H1 (cell line): Measurements from ENCODE around the gene KRTAP1-5. TPM values are rescaled to one million over a fixed set of nuclear protein-coding genes. Genes with fewer than 3 reads are reported as not detected.

ENCODE experiments used
- CTCF ChIA-PET: fragments of 300-600 bp; sonication (Branson Sonifier 250); formaldehyde crosslinking; loops from one replicate; lab custom pipeline; 2021; ENCODE audit not compliant: partially characterized antibody; lab: Charles Lee
- POLR2A ChIA-PET: fragments of 300-600 bp; sonication (Branson Sonifier 250); formaldehyde crosslinking; loops from one replicate; lab custom pipeline; 2021; ENCODE audit warnings: inconsistent platforms; ENCODE audit not compliant: partially characterized antibody; lab: Charles Lee
- DNase-seq, 2 experiments: peaks; one replicate each; pipeline versions ENCODE4 v3.0.0 to v3.0.0-alpha.2; 2010 to 2022; ENCODE audit warnings: low spot score in 2 of 2, low read depth in 1 of 2, mixed read lengths in 1 of 2
- FAIRE-seq: peaks from 2 replicates; lab custom pipeline; 2011; peaks lifted over from hg19 to GRCh38; lab: Jason Lieb, UNC
- H2AFZ ChIP-seq: 2 replicates; pipeline ENCODE4 v1.8.1; 2012; ENCODE audit warnings: low read length, inconsistent platforms
- H2AK5ac ChIP-seq: 2 replicates; pipeline ENCODE4 v1.6.1; 2013; ENCODE audit warnings: low read depth, low read length
- H2BK120ac ChIP-seq: replicated peaks from 2 replicates; pipeline ENCODE3; 2013; ENCODE audit warnings: low read depth, low read length, inconsistent platforms
- H2BK12ac ChIP-seq: 2 replicates; pipeline ENCODE4 v1.6.1; 2013; ENCODE audit warnings: low read depth, low read length
- H2BK15ac ChIP-seq: 2 replicates; pipeline ENCODE4 v1.6.1; 2013; ENCODE audit warnings: low read length
- H2BK20ac ChIP-seq: 2 replicates; pipeline ENCODE4 v1.6.1; 2013; ENCODE audit warnings: low read length
- H2BK5ac ChIP-seq: 2 replicates; pipeline ENCODE4 v1.6.1; 2013; ENCODE audit warnings: low read depth, low read length
- H3K14ac ChIP-seq: 2 replicates; pipeline ENCODE4 v1.6.1; 2013; ENCODE audit warnings: inconsistent platforms; ENCODE audit not compliant: insufficient read length
- H3K18ac ChIP-seq: 2 replicates; pipeline ENCODE4 v1.6.1; 2013; ENCODE audit warnings: low read length; ENCODE audit errors: extremely low read depth
- H3K23ac ChIP-seq: 2 replicates; pipeline ENCODE4 v1.6.1; 2013; ENCODE audit warnings: inconsistent platforms; ENCODE audit not compliant: insufficient read length
- H3K23me2 ChIP-seq: 2 replicates; pipeline ENCODE4 v1.6.1; 2013; ENCODE audit warnings: low read depth, low read length
- H3K27ac ChIP-seq: 2 replicates; pipeline ENCODE4 v1.6.1; 2011; ENCODE audit warnings: low read depth, low read length, inconsistent platforms
- H3K27me3 ChIP-seq, 4 experiments: replicated peaks in 1 of 4; 1 replicate in 1 of 4; 2 replicates in 3 of 4; pipeline versions ENCODE4 v1.6.1 to v1.8.1; 2011 to 2013; ENCODE audit warnings: low read length in 3 of 4, mild to moderate bottlenecking in 3 of 4, inconsistent platforms in 2 of 4, mixed read lengths in 2 of 4, moderate library complexity in 1 of 4; ENCODE audit not compliant: control insufficient read depth in 3 of 4, insufficient read depth in 3 of 4; ENCODE audit errors: extremely low read depth in 1 of 4
- H3K36me3 ChIP-seq, 4 experiments: 2 replicates each; pipeline versions ENCODE4 v1.6.1 to v1.8.1; 2011 to 2013; ENCODE audit warnings: mild to moderate bottlenecking in 4 of 4, low read length in 3 of 4, moderate library complexity in 2 of 4, control low read depth in 1 of 4, inconsistent platforms in 1 of 4; ENCODE audit not compliant: insufficient read depth in 4 of 4, control insufficient read depth in 2 of 4
- H3K4ac ChIP-seq: replicated peaks from 2 replicates; pipeline ENCODE3; 2013; ENCODE audit warnings: low read length, low read depth, mixed read lengths, inconsistent platforms; ENCODE audit not compliant: insufficient read length
- H3K4me1 ChIP-seq, 4 experiments: replicated peaks in 1 of 4; 1 replicate in 1 of 4; 2 replicates in 3 of 4; pipeline versions ENCODE4 v1.6.1 to v1.8.1; 2011 to 2013; ENCODE audit warnings: low read length in 3 of 4, inconsistent platforms in 2 of 4, mixed read lengths in 1 of 4; ENCODE audit not compliant: insufficient read depth in 4 of 4, control insufficient read depth in 3 of 4
- H3K4me2 ChIP-seq, 2 experiments: 2 replicates each; pipeline versions ENCODE4 v1.6.1 to v1.8.1; 2011 to 2013; ENCODE audit warnings: low read depth in 2 of 2, low read length in 2 of 2, control low read depth in 1 of 2, inconsistent platforms in 1 of 2, mild to moderate bottlenecking in 1 of 2; ENCODE audit not compliant: insufficient read depth in 1 of 2
- H3K4me3 ChIP-seq, 4 experiments: fragments of 200-600, 300-600 bp in 1 of 4; sonication (generic), shearing (Covaris generic), sonication (Bioruptor Twin) in 1 of 4; 2 replicates each; pipeline versions ENCODE4 v1.5.1 to v1.8.1; 2011 to 2016; ENCODE audit warnings: low read length in 4 of 4, low read depth in 3 of 4, control low read depth in 2 of 4, inconsistent platforms in 2 of 4, mild to moderate bottlenecking in 2 of 4, mixed read lengths in 1 of 4, moderate library complexity in 1 of 4; ENCODE audit not compliant: insufficient read depth in 2 of 4; ENCODE audit errors: extremely low read depth in 1 of 4
- H3K56ac ChIP-seq: replicated peaks from 2 replicates; pipeline ENCODE3; 2013; ENCODE audit warnings: low read depth, mild to moderate bottlenecking, mixed read lengths, low read length, inconsistent platforms; ENCODE audit not compliant: insufficient read length
- H3K79me1 ChIP-seq: 2 replicates; pipeline ENCODE4 v1.6.1; 2013; ENCODE audit warnings: low read depth, low read length, control low read depth
- H3K79me2 ChIP-seq, 2 experiments: 2 replicates each; pipeline versions ENCODE4 v1.6.1 to v1.8.1; 2012 to 2013; ENCODE audit warnings: low read length in 2 of 2, mild to moderate bottlenecking in 2 of 2, inconsistent platforms in 1 of 2; ENCODE audit not compliant: insufficient read depth in 2 of 2, control insufficient read depth in 1 of 2
- H3K9ac ChIP-seq, 4 experiments: replicated peaks in 1 of 4; 1 replicate in 1 of 4; 2 replicates in 3 of 4; pipeline versions ENCODE4 v1.6.1 to v1.8.1; 2011 to 2013; ENCODE audit warnings: low read depth in 3 of 4, low read length in 3 of 4, control low read depth in 2 of 4, mild to moderate bottlenecking in 2 of 4, moderate library complexity in 2 of 4, inconsistent platforms in 1 of 4; ENCODE audit errors: extremely low read depth in 1 of 4
- H3K9me3 ChIP-seq, 2 experiments: 2 replicates each; pipeline versions ENCODE4 v1.6.1 to v1.8.1; 2012 to 2013; ENCODE audit warnings: mild to moderate bottlenecking in 2 of 2, moderate library complexity in 2 of 2, control low read depth in 1 of 2, inconsistent platforms in 1 of 2, low read depth in 1 of 2, low read length in 1 of 2, mixed read lengths in 1 of 2; ENCODE audit not compliant: insufficient read depth in 2 of 2
- H4K20me1 ChIP-seq, 2 experiments: replicated peaks in 1 of 2; 2 replicates each; pipeline versions ENCODE3 to v1.8.1; 2011 to 2013; ENCODE audit warnings: inconsistent platforms in 2 of 2, low read length in 2 of 2, mild to moderate bottlenecking in 1 of 2; ENCODE audit not compliant: insufficient read depth in 2 of 2, control insufficient read depth in 1 of 2
- H4K5ac ChIP-seq: 2 replicates; pipeline ENCODE4 v1.6.1; 2013; ENCODE audit warnings: low read length, low read depth, mixed read lengths, inconsistent platforms; ENCODE audit not compliant: insufficient read length
- H4K8ac ChIP-seq: 2 replicates; pipeline ENCODE4 v1.8.0; 2013; ENCODE audit warnings: mild to moderate bottlenecking, moderate library complexity, low read length, inconsistent platforms; ENCODE audit not compliant: insufficient read depth; ENCODE audit errors: extremely low read depth
- H4K91ac ChIP-seq: replicated peaks from 2 replicates; pipeline ENCODE3; 2013; ENCODE audit warnings: low read length, mixed read lengths, inconsistent platforms; ENCODE audit not compliant: insufficient read length
- BCL11A ChIP-seq, 2 experiments: IDR thresholded peaks; one replicate each; pipeline ENCODE4 v1.6.1; 2011; ENCODE audit warnings: low read depth in 2 of 2, low read length in 2 of 2, mild to moderate bottlenecking in 2 of 2
- EGR1 ChIP-seq: IDR thresholded peaks from 2 replicates; pipeline ENCODE4 v1.6.1; 2011; ENCODE audit warnings: low read depth, low read length, borderline replicate concordance
- GTF2F1 ChIP-seq: IDR thresholded peaks from 2 replicates; pipeline ENCODE4 v1.6.1; 2012; ENCODE audit warnings: low read depth, low read length, improper control_type of control experiment, borderline replicate concordance
- HDAC2 ChIP-seq, 2 experiments: fragments of 300-600 bp in 1 of 2; sonication (generic) in 1 of 2; IDR thresholded peaks; 2 replicates each; pipeline ENCODE4 v1.6.1; 2011 to 2012; ENCODE audit warnings: low read depth in 2 of 2, low read length in 2 of 2, mild to moderate bottlenecking in 2 of 2, moderate library complexity in 2 of 2, borderline replicate concordance in 1 of 2, inconsistent platforms in 1 of 2
- KDM1A ChIP-seq: fragments of 200-600, 300-600 bp; sonication (generic); IDR thresholded peaks from 2 replicates; pipeline ENCODE4 v1.7.1; 2016; ENCODE audit warnings: mild to moderate bottlenecking, low read length, borderline replicate concordance
- SIRT6 ChIP-seq: IDR thresholded peaks from one replicate; pipeline ENCODE4 v1.7.1; 2012; ENCODE audit warnings: low read length, inconsistent platforms
- TEAD4 ChIP-seq: IDR thresholded peaks from 2 replicates; pipeline ENCODE4 v1.6.1; 2012; ENCODE audit warnings: low read depth, low read length, inconsistent platforms, mixed read lengths
- WGBS, 2 experiments: shearing (Covaris generic) in 1 of 2; methylation state at CpG; one replicate each; pipeline versions ENCODE4 v1.1.6 to v1.1.7; 2013 to 2015; ENCODE audit warnings: low lambda C conversion rate in 2 of 2, mixed read lengths in 2 of 2, inconsistent platforms in 1 of 2, low coverage in 1 of 2, missing lambda C conversion rate in 1 of 2; ENCODE audit not compliant: insufficient replicate concordance in 2 of 2, insufficient coverage in 1 of 2, insufficient read length in 1 of 2; ENCODE audit errors: extremely low coverage in 1 of 2, missing lambda C conversion rate in 1 of 2; 5-methylcytosine and 5-hydroxymethylcytosine counted together
- long read RNA-seq, 2 experiments: library from RNA in 1 of 2; library from capped mRNA in 1 of 2; stranded (forward); transcript quantifications; one replicate each; pipeline ENCODE4 v2.0.0, GENCODE V29; 2021; ENCODE audit warnings: inconsistent platforms in 1 of 2
- polyA minus RNA-seq, 3 experiments: library from RNA; depleted of rRNA, polyadenylated mRNA; stranded (reverse); fragments of >200 nt; gene quantifications; 1 replicate in 2 of 3; 2 replicates in 1 of 3; pipeline ENCODE4 v1.2.3, GENCODE V29; 2011
- polyA plus RNA-seq, 7 experiments: library from polyadenylated mRNA; depleted of rRNA in 3 of 7; stranded (reverse) in 5 of 7; unstranded in 2 of 7; fragments of >200 nt in 5 of 7; fragments of 200-250 nt in 2 of 7; gene quantifications; 1 replicate in 5 of 7; 2 replicates in 1 of 7; 4 replicates in 1 of 7; pipeline versions ENCODE4 v1.2.1 to v1.2.3, GENCODE V29; 2011 to 2013; ENCODE audit warnings: missing spikeins in 2 of 7, mixed read lengths in 2 of 7
- total RNA-seq: library from RNA; stranded (reverse); fragmentation: NEBNext Ultra II Directional; extraction: Animal tissue kit (Norgen Biotek cat#: 25700); gene quantifications from 2 replicates; pipeline ENCODE4 v1.2.1, GENCODE V29; 2021

The KRTAP1-5 gene
- total RNA-seq (not detected in 2 replicates), polyA plus RNA-seq (2011; rRNA removed) (not detected in 2 replicates), polyA minus RNA-seq (2011; rRNA and poly(A)+ RNA removed) (not detected in 2 replicates)
- polyA plus RNA-seq (2011; cell fraction: cytosol; rRNA removed): not detected
- polyA plus RNA-seq (2011; cell fraction: nucleus; rRNA removed): not detected
- polyA plus RNA-seq (2012, experiment 1 of 2): not detected in 4 replicates
- polyA plus RNA-seq (2012, experiment 2 of 2): not detected
- polyA plus RNA-seq (2013, experiment 1 of 2): not detected
- polyA plus RNA-seq (2013, experiment 2 of 2): not detected
- polyA minus RNA-seq (2011; cell fraction: cytosol; rRNA and poly(A)+ RNA removed): not detected
- polyA minus RNA-seq (2011; cell fraction: nucleus; rRNA and poly(A)+ RNA removed): not detected
- long read RNA-seq, experiment 1: 0 reads
- long read RNA-seq, experiment 2: 0 reads

- TF ChIP-seq BCL11A (IDR thresholded peaks at IDR 0.05; ENCODE audit: low read depth in 2 of 2, low read length in 2 of 2): no peak
- TF ChIP-seq GTF2F1: no peak
- no peak for TF ChIP-seq KDM1A
- TF ChIP-seq HDAC2 (IDR thresholded peaks at IDR 0.05; ENCODE audit: borderline replicate concordance in 1 of 2, low read depth in 2 of 2, low read length in 2 of 2): no peak
- no peak for TF ChIP-seq TEAD4
- TF ChIP-seq EGR1: no peak
- no peak for TF ChIP-seq SIRT6
- no peak for FAIRE-seq
- no peak within 1 kb of the TSS for H4K8ac ChIP-seq
- H3K79me1 ChIP-seq: no peaks in the 10 kb centered on the region
- no peak within 1 kb of the TSS for H3K4ac ChIP-seq
- H3K27ac ChIP-seq: no peak within 1 kb of the TSS
- H3K4me3 ChIP-seq: no peak within 1 kb of the TSS
- no peaks in the 10 kb centered on the region for H3K9me3 ChIP-seq
- no peak within 1 kb of the TSS for H3K23ac ChIP-seq
- H2AFZ ChIP-seq: no peak within 1 kb of the TSS
- ChIA-PET POLR2A (no interaction called here), CTCF (no interaction called here)
- no peak within 1 kb of the TSS for H4K5ac ChIP-seq
- H3K18ac ChIP-seq: no peak within 1 kb of the TSS
- H4K20me1 ChIP-seq: no peaks in the 10 kb centered on the region
- H4K91ac ChIP-seq: no peak within 1 kb of the TSS
- no peaks in the 10 kb centered on the region for H3K23me2 ChIP-seq
- H3K14ac ChIP-seq: no peak within 1 kb of the TSS
- no peak within 1 kb of the TSS for H2BK120ac ChIP-seq
- no peak within 1 kb of the TSS for H3K4me2 ChIP-seq
- H3K4me1 ChIP-seq: no peaks in the 10 kb centered on the region; a peak in 1 of 7 replicates
- H2BK15ac ChIP-seq: no peak within 1 kb of the TSS
- WGBS, 2 experiments: 86% methylated on average over 8 of the region's 9 CpGs; no CpG with 5 or more reads in 1 of the 2 experiments
- no peaks in the 10 kb centered on the region for H3K79me2 ChIP-seq
- H2AK5ac ChIP-seq: no peak within 1 kb of the TSS
- H3K56ac ChIP-seq: no peak within 1 kb of the TSS
- H3K9ac ChIP-seq: no peak within 1 kb of the TSS
- no peak within 1 kb of the TSS for H2BK5ac ChIP-seq
- no peaks in the 10 kb centered on the region for H3K36me3 ChIP-seq
- no peak for DNase-seq
- H2BK12ac ChIP-seq: no peak within 1 kb of the TSS
- no peaks in the 10 kb centered on the region for H3K27me3 ChIP-seq
- no peak within 1 kb of the TSS for H2BK20ac ChIP-seq
Measured at GRCh38 chr17:41026715-41027471, at the start of gene KRTAP1-5. KRTAP1-5 (minus strand) TSS chr17:41027208; CDS start chr17:41027155, 53 bp downstream.
